ENCODE results near the gene NKD1.
"Not testable (repeated sequence)": the region's sequence is repeated elsewhere in the genome, so short reads cannot be mapped to it uniquely, and the experiment has no call there.

The NKD1 gene, protein sequence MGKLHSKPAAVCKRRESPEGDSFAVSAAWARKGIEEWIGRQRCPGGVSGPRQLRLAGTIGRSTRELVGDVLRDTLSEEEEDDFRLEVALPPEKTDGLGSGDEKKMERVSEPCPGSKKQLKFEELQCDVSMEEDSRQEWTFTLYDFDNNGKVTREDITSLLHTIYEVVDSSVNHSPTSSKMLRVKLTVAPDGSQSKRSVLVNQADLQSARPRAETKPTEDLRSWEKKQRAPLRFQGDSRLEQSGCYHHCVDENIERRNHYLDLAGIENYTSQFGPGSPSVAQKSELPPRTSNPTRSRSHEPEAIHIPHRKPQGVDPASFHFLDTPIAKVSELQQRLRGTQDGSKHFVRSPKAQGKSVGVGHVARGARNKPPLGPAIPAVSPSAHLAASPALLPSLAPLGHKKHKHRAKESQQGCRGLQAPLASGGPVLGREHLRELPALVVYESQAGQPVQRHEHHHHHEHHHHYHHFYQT

DNA sequence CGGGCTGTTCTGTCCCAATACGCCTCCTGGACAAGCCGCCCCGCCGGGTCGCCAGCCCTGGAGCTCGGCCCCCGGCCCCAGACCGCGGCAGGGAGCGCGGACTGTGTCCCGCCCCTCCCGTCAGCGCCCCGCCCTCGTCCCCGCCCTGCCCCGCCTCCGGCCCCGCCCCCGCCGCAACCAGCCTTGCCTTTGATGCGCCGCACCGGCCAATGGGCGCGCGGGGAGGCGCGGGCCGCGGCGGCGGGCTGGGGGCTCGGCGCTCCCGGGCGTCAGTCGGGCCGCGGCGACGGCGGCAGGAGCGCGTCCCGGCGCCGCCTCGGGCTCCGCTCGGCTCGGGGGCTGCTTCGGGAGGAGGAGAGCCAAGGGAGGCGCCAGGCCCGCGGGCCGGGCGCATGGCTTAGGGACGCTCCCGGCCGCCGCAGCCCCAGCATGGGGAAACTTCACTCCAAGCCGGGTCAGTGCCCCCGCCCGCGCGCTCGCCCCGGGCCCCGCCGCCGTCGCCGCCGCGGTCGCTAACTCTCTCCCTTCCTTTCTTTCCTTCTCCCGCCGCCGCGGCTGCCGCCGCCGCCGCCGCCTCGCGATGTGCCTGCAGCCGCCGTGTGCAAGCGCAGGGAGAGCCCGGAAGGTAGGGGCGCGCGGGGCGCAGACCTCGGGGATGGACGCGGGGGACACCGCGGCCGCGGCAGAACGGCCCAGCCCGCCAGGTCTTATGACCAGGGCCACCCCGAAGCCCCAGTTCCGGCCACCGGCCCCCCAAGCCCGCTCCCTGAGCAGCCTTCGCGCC, at the start of gene NKD1:
TSS of gene NKD1 (plus strand) at position 272 of the 784 bp plus-strand sequence. CDS start at position 430, 158 bp downstream.
- in situ Hi-C loops (cut with MboI; ENCODE audit: low sequenced_read_pairs): no loop called here

DNA sequence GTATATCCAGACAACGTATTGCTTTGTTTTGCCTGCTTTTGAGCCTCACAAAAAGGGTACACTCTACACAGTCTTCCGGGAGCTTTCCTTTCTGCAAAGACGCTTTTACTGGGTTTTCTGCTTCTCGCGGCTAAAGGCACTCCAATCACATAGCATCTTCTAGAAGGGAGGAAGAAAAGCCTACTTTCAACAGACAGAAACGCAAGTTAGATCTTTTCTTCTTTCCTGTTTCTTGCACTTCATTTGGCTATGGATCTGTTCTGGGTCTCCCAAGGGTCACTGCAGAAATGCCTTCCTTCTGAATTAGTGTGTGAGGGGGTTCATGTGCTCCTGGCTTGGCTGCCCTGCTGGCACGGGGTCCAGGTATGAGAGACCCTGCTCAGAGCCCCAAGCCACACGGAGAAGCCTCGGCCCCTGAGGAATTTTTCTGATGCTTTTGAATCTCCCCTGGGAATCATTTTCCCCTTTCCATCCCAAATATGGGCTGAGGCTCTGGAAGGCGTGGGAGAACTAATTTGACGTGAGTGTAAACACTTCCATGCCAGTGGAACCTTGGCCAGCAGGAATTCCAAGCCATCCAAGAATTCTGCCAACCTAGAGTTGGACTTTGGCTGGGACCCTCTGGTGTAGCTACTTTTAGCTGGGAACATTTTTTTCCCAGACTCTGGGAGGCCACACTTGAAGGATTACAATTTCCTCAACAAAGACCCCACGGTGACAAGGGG, 49.6 kb upstream of the NKD1 start:
- in situ Hi-C loops (cut with MboI; ENCODE audit: low sequenced_read_pairs): no loop called here

DNA sequence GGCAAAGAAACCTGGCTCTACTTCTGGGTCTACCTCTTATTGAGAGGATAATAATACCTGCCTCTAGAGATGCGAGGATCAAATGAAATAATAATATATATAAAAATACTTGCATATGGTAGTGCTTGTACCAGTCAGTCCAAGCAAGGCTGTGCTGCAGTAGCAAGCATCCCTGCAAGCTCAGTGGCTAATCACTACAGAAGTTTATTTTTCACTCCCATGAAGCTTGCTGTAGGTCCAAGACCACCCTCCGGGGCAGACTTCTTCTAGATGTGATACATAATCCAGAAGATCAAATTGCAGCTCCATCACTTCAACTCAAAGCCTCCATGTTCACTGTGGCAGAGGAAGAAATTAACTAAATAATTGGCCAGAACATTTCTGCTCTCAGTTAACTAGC, 48.9 kb upstream of the NKD1 start:
- in situ Hi-C loops (cut with MboI; ENCODE audit: low sequenced_read_pairs): no loop called here

DNA sequence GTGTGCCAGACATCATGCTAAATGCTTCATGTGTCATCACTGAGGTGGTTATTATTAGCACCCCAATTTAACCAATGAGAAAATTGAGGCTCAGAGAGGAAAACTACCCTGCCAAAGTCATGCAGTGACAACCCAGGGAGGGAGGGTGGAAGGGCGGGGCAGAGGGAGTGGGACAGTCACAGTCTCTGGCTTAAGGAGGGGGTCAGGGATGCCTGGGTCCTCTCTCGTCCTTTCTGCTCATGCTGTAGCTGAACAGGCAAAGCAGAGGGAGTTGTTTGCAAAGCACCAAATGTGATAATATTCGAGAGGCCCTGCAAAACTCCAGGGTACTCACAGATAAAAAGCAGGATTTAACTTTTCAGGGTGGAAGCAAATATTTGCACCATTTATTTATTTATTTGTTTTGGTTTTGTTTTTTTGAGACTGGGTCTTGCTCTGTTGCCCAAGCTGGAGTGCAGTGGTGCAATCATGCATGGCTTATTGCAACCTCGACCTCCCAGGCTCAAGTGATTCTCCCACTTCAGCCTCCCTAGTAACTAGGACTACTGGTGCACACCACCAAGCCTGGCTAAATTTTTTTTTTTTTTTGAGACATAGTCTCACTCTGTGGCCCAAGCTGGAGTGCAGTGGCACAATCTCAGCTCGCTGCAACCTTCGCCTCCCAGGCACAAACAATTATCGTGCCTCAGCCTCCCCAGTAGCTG, 47.9 kb upstream of the NKD1 start:
- in situ Hi-C loops (cut with MboI; ENCODE audit: low sequenced_read_pairs): no loop called here

DNA sequence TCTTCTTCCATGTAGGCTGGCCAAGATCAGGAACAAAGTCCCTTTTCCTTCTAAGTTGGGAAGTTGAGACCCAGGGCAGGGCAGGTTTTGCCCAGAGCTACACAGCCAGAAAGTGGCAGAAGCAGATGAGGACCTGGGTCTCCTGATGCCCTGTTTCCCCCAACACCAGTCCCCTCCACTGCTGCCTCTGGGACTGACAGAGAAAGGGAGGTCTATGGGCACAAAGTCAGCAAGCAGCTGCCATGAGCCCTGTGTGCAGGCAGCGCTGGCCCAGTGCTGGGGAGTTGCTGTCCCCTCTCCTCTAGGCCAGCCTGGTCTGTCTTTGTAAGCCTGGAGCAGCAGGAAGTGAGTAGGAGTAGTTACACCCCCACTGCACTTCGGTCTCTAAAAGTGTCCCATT, 46.9 kb upstream of the NKD1 start:
- in situ Hi-C loops (cut with MboI; ENCODE audit: low sequenced_read_pairs): no loop called here

DNA sequence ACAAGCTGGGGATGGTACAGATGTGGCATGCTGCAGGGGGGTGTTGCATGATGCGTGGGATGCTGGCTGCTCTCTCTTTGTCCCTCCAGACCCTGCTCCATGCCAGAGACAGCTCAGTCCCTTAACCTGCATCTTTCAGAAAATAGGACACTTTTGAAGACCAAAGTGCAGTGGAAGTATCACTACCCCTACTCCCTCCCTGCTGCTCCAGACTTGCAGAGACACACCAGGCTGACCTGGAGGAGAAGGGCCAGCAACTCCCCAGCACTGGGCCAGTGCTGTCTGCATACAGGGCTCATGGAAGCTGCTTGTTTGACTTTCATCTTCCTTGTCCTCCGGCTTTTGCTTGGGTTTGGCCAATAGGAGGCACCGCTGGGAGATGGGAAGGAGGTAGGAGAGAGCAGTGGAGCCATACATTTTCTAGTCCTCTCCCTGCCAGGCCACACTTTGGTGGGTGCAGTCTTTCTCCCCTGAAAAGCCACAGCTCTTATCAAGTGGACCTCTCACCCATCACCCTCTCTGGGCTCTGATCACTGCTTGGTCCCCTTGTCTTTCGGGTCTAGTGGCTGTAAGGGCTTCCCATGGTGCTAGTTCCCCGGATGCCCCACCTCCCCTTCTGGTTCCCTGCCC, 46.1 kb upstream of the NKD1 start:
- in situ Hi-C loops (cut with MboI; ENCODE audit: low sequenced_read_pairs): no loop called here

DNA sequence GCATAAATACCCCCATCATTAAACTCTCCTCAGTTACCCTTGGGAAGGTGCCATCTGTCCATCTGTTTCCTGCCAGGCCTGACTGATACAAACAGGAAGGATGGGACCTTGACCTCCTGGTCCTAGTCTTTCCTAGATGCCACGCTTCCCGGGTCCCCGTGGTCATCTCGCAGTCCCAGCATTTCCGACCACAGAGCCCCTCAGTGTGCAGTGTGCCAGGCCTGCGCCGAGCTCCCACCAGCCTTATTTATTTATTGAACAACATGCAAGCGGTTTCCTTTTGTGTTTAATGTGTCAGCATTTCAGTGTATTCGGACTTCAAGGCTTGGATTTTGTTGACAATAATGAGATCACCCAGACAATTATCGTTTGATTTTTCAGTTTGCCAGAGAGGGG, 45.6 kb upstream of the NKD1 start:
- in situ Hi-C loops (cut with MboI; ENCODE audit: low sequenced_read_pairs): no loop called here

DNA sequence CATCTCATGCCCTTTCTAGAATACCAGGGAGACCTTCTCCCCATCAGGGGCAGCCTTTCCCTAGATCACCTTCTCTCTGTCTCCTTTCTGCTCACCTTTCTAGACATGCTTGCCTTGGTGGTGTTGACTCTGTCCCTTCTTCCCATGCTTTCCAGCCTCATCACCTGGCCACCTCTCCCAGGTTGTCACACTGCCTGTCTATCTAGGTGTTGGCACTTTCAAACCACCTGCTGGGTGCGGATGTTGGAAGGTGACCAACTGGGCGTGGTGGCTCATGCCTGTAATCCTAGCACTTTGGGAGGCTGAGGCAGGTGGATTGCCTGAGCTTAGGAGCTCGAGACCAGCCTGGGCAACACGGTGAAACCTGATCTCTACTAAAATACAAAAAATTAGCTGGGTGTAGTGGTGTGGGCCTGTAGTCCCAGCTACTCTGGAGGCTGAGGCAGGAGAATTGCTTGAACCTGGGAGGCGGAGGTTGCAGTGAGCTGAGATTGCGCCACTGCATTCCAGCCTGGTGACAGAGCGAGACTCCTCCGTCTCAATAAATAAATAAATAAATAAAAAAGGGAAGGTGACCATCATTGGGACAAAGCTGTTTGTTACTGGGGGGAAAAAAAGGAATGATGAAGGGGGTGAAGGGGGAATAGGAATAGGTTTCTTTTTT, 44.2 kb upstream of the NKD1 start:
- in situ Hi-C loops (cut with MboI; ENCODE audit: low sequenced_read_pairs): not testable (repeated sequence)

DNA sequence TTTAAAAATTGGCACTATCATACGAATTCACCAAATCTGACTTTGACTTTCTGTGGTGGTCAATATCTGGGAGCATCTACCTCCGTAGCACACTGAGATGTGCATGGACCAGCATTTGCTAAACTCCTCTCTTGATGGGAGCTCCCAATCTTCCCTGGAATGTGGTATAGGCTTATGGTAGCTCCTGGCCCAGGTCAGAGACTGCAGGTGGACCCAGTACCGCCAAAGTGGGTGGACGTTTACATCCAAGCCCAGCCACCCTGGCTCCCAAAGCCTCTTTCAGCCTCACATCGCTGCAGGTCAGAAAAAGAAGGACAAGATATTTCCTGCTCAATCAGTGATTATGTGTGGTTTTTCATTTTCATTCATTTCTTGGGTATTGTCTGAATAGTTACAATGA, 43.1 kb upstream of the NKD1 start:
- in situ Hi-C loops (cut with MboI; ENCODE audit: low sequenced_read_pairs): no loop called here

DNA sequence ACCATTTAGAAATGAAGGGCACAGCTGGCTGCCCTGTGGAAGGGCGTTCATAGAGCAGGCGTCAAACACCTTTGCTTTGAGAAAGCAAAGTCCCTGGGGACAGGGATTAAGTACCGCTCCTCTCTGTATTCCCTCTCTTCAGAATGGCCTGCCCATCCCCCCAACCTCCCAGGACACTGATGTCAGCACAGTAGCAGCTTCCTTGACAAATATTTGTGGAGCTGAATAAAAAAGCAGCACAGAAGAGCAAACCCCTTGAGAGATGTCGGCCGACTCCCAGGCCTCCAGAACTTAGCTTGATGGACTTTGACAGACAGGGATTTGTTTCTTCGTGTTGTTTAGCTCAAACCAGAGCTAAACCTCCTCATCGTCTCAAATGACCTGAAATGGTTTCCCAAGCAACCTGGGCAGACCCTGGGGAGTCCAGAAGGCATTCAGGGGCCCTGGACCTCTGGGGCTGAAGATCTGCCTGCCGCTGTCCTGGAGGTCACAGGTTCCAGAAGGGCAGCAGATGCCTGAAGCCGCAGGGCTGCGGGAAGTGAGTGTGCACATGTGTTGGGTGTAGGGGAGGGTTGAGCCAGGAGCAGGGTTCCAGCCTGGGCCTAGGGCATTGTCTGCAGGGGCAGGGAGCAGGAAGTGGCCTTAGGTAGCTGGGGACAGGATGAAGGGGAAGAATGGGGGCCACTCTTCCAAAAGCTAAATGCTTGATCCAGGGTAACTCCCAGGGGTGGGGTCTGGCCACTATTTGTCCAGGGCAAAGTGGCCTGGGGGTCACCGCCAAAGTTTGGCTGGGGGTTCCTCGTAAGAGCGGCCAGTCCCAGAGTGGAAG, 42.3 kb upstream of the NKD1 start:
- in situ Hi-C loops (cut with MboI; ENCODE audit: low sequenced_read_pairs): no loop called here

DNA sequence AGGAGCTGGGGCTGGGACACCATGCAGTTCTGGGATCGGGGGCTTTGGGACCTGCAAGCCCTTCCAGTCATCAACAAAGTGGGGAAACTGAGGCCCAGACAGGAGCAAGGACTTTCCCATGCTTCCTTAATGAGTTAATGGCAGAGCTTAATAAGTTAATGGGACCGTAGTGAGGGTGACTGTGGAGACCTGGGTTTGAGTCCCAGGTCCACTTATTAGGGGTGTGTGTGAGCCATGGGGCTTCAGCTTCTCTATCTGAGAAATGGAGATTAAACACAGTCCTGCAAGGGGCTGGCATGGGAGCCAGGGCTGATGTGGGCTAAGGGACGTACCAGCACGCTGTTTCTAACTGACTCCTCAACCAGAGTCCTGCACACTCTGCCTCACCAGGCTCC, 41.7 kb upstream of the NKD1 start:
- in situ Hi-C loops (cut with MboI; ENCODE audit: low sequenced_read_pairs): no loop called here

DNA sequence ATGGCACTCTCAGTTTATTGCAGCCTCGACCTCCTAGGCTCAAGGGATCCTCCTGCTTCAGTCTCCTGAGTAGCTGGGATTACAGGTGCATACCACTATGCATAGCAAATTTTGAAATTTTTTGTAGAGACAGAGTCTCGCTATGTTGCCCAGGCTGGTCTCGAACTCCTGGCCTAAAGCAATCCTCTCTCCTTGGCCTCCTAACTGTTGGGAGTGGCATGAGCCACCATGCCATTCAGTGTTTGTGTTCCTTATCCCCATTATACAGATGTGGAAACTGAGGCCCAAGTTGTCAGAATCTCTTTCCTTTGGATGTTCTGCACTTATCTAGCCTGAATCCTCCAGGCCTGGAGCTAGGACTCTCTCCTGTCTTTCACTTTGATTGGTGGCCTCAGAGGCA, 40.8 kb upstream of the NKD1 start:
- in situ Hi-C loops (cut with MboI; ENCODE audit: low sequenced_read_pairs): no loop called here

DNA sequence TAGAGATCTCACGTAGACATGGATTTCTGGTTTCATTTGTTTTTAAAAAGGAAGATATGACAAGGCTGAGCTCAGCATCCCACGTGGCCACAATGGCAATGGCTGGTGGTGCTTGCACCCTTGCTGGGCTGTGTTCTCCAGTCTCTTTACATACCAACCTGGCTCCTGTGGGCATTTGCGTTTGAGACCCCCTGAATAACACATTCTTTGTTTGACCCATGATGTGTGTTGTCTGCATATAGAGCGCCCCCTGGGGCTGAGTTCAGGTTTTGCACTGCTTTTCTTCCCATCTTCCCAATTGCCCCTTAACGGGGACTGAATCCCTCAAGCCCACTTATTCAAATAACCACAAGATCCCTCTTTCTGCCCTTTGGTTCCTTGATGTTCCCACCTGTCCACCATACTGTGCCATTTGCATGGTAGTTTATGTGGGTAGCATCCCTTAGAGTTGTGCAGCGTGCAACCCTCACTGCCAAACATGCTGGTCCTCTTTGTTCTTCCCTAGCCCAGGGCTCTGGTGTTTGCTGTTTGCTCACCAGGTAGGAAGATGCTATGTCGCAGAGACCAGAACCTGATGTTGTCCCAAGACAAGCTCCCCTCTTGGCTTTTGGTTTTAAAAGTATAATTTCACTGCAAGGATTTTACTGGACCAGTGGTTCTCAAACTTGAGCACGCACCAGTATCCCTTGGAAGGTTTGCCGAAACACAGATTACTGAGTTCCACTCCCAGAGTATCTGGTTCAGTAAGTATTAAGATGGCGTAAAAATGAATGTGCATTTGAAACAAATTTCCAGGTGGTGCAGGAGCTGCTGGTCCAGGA, 38.5 kb upstream of the NKD1 start:
- in situ Hi-C loops (cut with MboI; ENCODE audit: low sequenced_read_pairs): no loop called here

DNA sequence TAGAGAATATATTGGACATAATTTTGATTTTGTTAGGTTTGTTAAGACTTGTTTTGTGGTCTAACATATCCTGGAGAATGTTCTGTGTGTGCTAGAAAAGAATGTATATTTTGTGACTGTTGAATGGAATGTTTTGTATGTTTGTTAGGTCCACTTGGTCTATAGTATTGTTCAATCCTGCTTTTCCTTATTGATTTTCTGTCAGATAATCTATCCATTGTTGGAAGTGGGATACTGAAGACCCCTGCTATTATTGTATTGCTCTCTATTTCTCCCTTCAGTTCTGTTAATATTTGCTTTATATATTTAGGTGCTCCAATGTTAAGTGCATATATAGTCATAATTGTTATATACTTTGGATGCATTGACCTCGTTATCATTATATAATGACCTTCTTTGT, 33.0 kb upstream of the NKD1 start:
- in situ Hi-C loops (cut with MboI; ENCODE audit: low sequenced_read_pairs): no loop called here

DNA sequence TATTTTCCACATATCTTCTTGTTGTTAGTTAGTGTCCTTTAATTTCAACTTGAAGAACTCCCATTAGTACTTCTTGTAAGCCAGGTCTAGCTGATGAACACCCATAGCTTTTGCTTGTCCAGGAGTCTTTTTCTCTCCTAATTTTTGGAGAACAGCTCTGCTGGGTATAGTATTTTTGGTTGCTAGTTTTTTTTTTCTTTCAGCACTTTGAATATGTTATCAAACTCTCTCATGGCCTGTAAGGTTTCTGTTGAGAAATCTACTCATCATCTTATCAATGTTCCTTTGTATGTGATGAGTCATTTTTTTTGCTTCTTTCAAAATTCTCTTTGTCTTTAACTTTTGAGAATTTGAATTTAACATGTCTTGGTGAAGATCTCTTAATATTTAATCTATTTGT, 31.8 kb upstream of the NKD1 start:
- in situ Hi-C loops (cut with MboI; ENCODE audit: low sequenced_read_pairs): no loop called here

DNA sequence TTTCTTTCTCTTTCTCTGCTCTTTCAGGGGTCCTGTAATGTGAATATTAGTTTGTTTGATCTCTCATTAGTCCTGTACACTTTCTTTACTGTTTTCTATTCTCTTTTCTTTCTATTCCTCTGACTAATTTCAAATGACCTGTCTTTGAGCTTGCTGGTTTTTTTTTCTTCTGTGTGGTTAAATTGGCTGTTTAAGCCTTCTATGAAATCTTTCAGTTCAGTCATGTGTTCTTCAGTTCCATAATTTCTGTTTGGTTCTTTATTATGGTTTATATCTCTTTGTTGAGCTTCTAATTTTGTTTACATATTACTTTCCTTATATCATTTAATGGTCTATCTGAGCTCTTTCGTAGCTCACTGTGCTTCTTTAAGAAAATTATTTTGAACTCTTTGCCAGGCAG, 31.3 kb upstream of the NKD1 start:
- in situ Hi-C loops (cut with MboI; ENCODE audit: low sequenced_read_pairs): no loop called here

DNA sequence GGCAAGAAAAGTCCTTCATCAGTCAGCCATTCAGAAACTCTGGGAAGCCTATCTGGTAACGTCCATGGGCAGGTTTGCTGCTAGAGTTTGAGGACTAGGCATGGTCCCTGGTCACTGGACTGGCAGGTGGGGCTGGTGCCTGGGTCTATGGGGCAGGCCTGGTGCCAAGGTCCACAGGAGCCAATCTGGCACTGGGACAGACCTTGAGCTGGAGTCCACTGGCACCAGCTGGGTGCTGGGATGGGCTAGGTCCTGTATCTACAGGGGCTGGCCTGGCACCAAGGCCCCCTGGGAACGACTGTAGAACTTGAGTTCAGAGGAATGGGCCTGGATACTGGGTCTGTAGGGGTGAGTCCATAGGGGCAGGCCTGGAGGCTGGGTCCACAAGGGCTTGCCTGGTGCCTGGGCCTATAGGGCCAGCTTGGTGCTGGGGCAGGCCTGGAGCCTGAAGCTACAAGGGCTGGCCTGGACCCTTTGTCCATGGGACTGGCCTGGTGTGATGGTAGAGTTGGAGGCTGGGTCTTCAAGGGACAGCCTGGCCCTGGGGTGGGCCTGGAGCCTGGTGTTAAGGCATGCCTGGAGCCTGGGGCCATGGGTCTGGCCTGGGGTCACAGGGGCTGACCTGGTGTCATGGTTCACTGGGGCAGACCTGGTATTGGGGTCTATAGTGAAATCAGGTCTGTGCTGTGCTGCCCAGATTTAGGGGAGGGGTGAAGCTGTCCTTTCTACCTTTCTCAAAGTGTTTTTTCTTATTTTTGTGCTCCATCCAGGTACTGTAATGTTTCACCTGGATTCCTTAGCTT, 30.5 kb upstream of the NKD1 start:
- in situ Hi-C loops (cut with MboI; ENCODE audit: low sequenced_read_pairs): no loop called here
